Measurements from ENCODE around the gene NPY1R.

GRCh38 chr4:163378661-163379060, 46.3 kb upstream of the NPY1R start:
- TF ChIP-seq NFYB (IDR thresholded peaks at IDR 0.05; ENCODE audit: insufficient read depth, low read depth, low read length): no peak
- TF ChIP-seq, protein P1, sequence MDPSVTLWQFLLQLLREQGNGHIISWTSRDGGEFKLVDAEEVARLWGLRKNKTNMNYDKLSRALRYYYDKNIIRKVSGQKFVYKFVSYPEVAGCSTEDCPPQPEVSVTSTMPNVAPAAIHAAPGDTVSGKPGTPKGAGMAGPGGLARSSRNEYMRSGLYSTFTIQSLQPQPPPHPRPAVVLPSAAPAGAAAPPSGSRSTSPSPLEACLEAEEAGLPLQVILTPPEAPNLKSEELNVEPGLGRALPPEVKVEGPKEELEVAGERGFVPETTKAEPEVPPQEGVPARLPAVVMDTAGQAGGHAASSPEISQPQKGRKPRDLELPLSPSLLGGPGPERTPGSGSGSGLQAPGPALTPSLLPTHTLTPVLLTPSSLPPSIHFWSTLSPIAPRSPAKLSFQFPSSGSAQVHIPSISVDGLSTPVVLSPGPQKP (IDR thresholded peaks at IDR 0.05; ENCODE audit: low read depth, low read length): no peak
- no peak for TF ChIP-seq CTCF (IDR thresholded peaks at IDR 0.05 in 2 of 3, conservative IDR thresholded peaks at IDR 0.05 in 1 of 3; ENCODE audit: control insufficient read depth in 2 of 3, extremely low read depth in 1 of 3, insufficient read depth in 1 of 3, low read depth in 3 of 3, low read length in 3 of 3)
- TF ChIP-seq POLR2A (IDR thresholded peaks at IDR 0.05; ENCODE audit: low read depth, low read length): no peak
- no peak for TF ChIP-seq ATF3 (IDR thresholded peaks at IDR 0.05; ENCODE audit: borderline replicate concordance, extremely low read depth, low read depth, low read length)
